Liver (tissue), 9 donors: Measurements from ENCODE around the gene STK11IP. TPM values are rescaled to one million over a fixed set of nuclear protein-coding genes. Genes with fewer than 3 reads are reported as not detected.

Experiments
- DNase-seq: peaks from one replicate; pipeline ENCODE4 v3.0.0-alpha.2; 2017; ENCODE audit warnings: low spot score
- H3K27ac ChIP-seq, 2 donors: one replicate each; pipeline ENCODE4 v1.7.0; 2013; ENCODE audit warnings: inconsistent platforms in 2 of 2, low read length in 2 of 2, control low read depth in 1 of 2, low read depth in 1 of 2, mild to moderate bottlenecking in 1 of 2
- H3K27me3 ChIP-seq, 4 donors: one replicate each; pipeline versions ENCODE4 v1.6.1 to v1.7.0; 2013; ENCODE audit warnings: low read length in 3 of 4, inconsistent platforms in 1 of 4, mild to moderate bottlenecking in 1 of 4, moderate library complexity in 1 of 4; ENCODE audit not compliant: control insufficient read depth in 4 of 4, insufficient read depth in 4 of 4
- H3K36me3 ChIP-seq, 4 donors: one replicate each; pipeline versions ENCODE4 v1.6.1 to v1.7.0; 2013; ENCODE audit warnings: low read length in 3 of 4, mild to moderate bottlenecking in 3 of 4, low read depth in 1 of 4, moderate library complexity in 1 of 4; ENCODE audit not compliant: control insufficient read depth in 4 of 4, insufficient read depth in 3 of 4
- H3K4me1 ChIP-seq, 4 donors: one replicate each; pipeline versions ENCODE4 v1.6.1 to v1.7.0; 2013; ENCODE audit warnings: low read length in 3 of 4, mild to moderate bottlenecking in 3 of 4, moderate library complexity in 1 of 4; ENCODE audit not compliant: control insufficient read depth in 4 of 4, insufficient read depth in 4 of 4
- H3K4me3 ChIP-seq, 3 donors: one replicate each; pipeline versions ENCODE4 v1.6.1 to v1.7.0; 2013; ENCODE audit warnings: low read length in 3 of 3, control low read depth in 1 of 3, low read depth in 1 of 3, mild to moderate bottlenecking in 1 of 3
- H3K9ac ChIP-seq, 2 donors: one replicate each; pipeline ENCODE4 v1.7.0; 2013; ENCODE audit warnings: low read length in 2 of 2, mild to moderate bottlenecking in 2 of 2, moderate library complexity in 2 of 2, control low read depth in 1 of 2, low read depth in 1 of 2
- H3K9me3 ChIP-seq, 4 donors: one replicate each; pipeline versions ENCODE4 v1.6.1 to v1.7.0; 2013; ENCODE audit warnings: low read length in 3 of 4; ENCODE audit not compliant: control insufficient read depth in 4 of 4
- ATF3 ChIP-seq: IDR thresholded peaks from 2 replicates; pipeline ENCODE4 v1.6.1; 2016; ENCODE audit warnings: antibody characterized with exemption
- CTCF ChIP-seq: fragments of 150-350 bp; IDR thresholded peaks from 2 replicates; pipeline ENCODE4 v1.5.1; 2017; ENCODE audit warnings: improper control_type of control experiment, low read depth, low read length; ENCODE audit not compliant: missing input control
- FOXA1 ChIP-seq: IDR thresholded peaks from 2 replicates; pipeline ENCODE4 v1.6.1; 2016; ENCODE audit warnings: antibody characterized with exemption
- FOXA2 ChIP-seq: IDR thresholded peaks from 2 replicates; pipeline ENCODE4 v1.6.1; 2016; ENCODE audit warnings: antibody characterized with exemption
- GABPA ChIP-seq, 2 donors: IDR thresholded peaks in 1 of 2; conservative IDR thresholded peaks in 1 of 2; 2 replicates each; pipeline ENCODE4 v1.6.1; 2016; ENCODE audit warnings: antibody characterized with exemption in 2 of 2, mild to moderate bottlenecking in 1 of 2, moderate library complexity in 1 of 2
- JUND ChIP-seq, 2 donors: IDR thresholded peaks; 2 replicates each; pipeline ENCODE4 v1.6.1; 2016; ENCODE audit warnings: antibody characterized with exemption in 2 of 2
- MAX ChIP-seq: IDR thresholded peaks from 2 replicates; pipeline ENCODE4 v1.6.1; 2016; ENCODE audit warnings: antibody characterized with exemption
- NR2F2 ChIP-seq: IDR thresholded peaks from 2 replicates; pipeline ENCODE4 v1.6.1; 2016; ENCODE audit warnings: antibody characterized with exemption
- RAD21 ChIP-seq, 2 donors: IDR thresholded peaks; 2 replicates each; pipeline ENCODE4 v1.6.1; 2016; ENCODE audit warnings: antibody characterized with exemption in 2 of 2, mild to moderate bottlenecking in 2 of 2
- REST ChIP-seq: IDR thresholded peaks from 2 replicates; pipeline ENCODE4 v1.6.1; 2016; ENCODE audit warnings: antibody characterized with exemption, mild to moderate bottlenecking
- SP1 ChIP-seq: IDR thresholded peaks from 2 replicates; pipeline ENCODE4 v1.6.1; 2018; ENCODE audit warnings: antibody characterized with exemption, mild to moderate bottlenecking
- TAF1 ChIP-seq: conservative IDR thresholded peaks from 2 replicates; pipeline ENCODE4 v1.6.1; 2016; ENCODE audit warnings: antibody characterized with exemption, mild to moderate bottlenecking
- YY1 ChIP-seq: IDR thresholded peaks from 2 replicates; pipeline ENCODE4 v1.6.1; 2016; ENCODE audit warnings: antibody characterized with exemption, mild to moderate bottlenecking
- ZBTB33 ChIP-seq: IDR thresholded peaks from 2 replicates; pipeline ENCODE4 v1.6.1; 2016; ENCODE audit warnings: antibody characterized with exemption
- WGBS: extraction: QIAGEN DNeasy Blood & Tissue Kit; methylation state at CpG from one replicate; pipeline ENCODE4 v1.1.7; 2013; 5-methylcytosine and 5-hydroxymethylcytosine counted together
- polyA plus RNA-seq, 2 donors: library from polyadenylated mRNA; stranded (reverse) in 1 of 2; unstranded in 1 of 2; fragments of 200-250 nt in 1 of 2; fragments of >200 nt in 1 of 2; fragmentation: Nextera tagmentation in 1 of 2; extraction: Ambion mirVana in 1 of 2; gene quantifications; one replicate each; pipeline versions ENCODE4 v1.2.1 to v1.2.3, GENCODE V29; 2013 to 2015
- total RNA-seq, 2 donors: library from RNA; depleted of rRNA; stranded (reverse); fragments of >200 nt; gene quantifications; one replicate each; pipeline ENCODE4 v1.2.3, GENCODE V29; 2014
- donor health status: healthy.
- donor health status: healthy.
- donor health status: healthy.
- donor health status: healthy.
- donor health status: healthy.

STK11IP gene
- total and polyA plus RNA-seq, 4 donors = 2.9 to 8.4 (median 6.4) TPM

- Histone ChIP-seq H3K27ac (no peak overlapping the region), H3K4me1 (peaks cover 5 to 15% (median 12%) of the 10 kb centered on the region in 4 donors), H3K36me3 (no peaks in the 10 kb centered on the region), H3K9me3 (no peaks in the 10 kb centered on the region), H3K4me3 (no peak overlapping the region), H3K9ac (no peak overlapping the region), H3K27me3 (peaks cover 0 to 7% (median 0%) of the 10 kb centered on the region in 4 donors)
- DNase-seq = no peak
- TF ChIP-seq TAF1 (no peak), ZBTB33 (no peak)
- 97% methylated on average over 20 of the region's 20 CpGs for WGBS
Measured at GRCh38 chr2:219555956-219556355, 41.7 kb upstream of the STK11IP start.

GRCh38 chr2:219556413-219556812, 41.2 kb upstream of the STK11IP start:
- Histone ChIP-seq H3K4me3 (no peak overlapping the region), H3K9ac (no peak overlapping the region), H3K27me3 (peaks cover 0 to 7% (median 0%) of the 10 kb centered on the region in 4 donors), H3K36me3 (no peaks in the 10 kb centered on the region), H3K9me3 (no peaks in the 10 kb centered on the region), H3K4me1 (peaks cover 5 to 15% (median 12%) of the 10 kb centered on the region in 4 donors), H3K27ac (no peak overlapping the region)
- DNase-seq = no peak
- TF ChIP-seq FOXA1 (no peak), GABPA (IDR thresholded peaks at IDR 0.05 in 1 of 2, conservative IDR thresholded peaks at IDR 0.05 in 1 of 2) (no peak), RAD21 (IDR thresholded peaks at IDR 0.05) (no peak), NR2F2 (no peak), YY1 (no peak), REST (no peak), SP1 (no peak), MAX (no peak), ATF3 (no peak), CTCF (no peak), FOXA2 (no peak), JUND (IDR thresholded peaks at IDR 0.05) (no peak)
- 95% methylated on average over 19 of the region's 19 CpGs for WGBS
